Urinary bladder (tissue), 4 donors: ENCODE data around the gene AKAP17A. TPM values are rescaled to one million over a fixed set of nuclear protein-coding genes. Genes with fewer than 3 reads are reported as not detected.
"Not testable (repeated sequence)": the region's sequence is repeated elsewhere in the genome, so short reads cannot be mapped to it uniquely, and the experiment has no call there.

Experiments
- DNase-seq: peaks from one replicate; pipeline ENCODE4 v3.0.0-alpha.2; 2015; ENCODE audit errors: extremely low spot score
- H3K27ac ChIP-seq: one replicate; pipeline ENCODE4 v1.5.1; 2013; ENCODE audit warnings: low read depth, mild to moderate bottlenecking, moderate library complexity
- H3K36me3 ChIP-seq: one replicate; pipeline ENCODE4 v1.6.1; 2013; ENCODE audit warnings: mild to moderate bottlenecking, moderate library complexity; ENCODE audit not compliant: insufficient read depth
- H3K4me1 ChIP-seq: one replicate; pipeline ENCODE4 v1.6.1; 2013; ENCODE audit warnings: mild to moderate bottlenecking, moderate library complexity; ENCODE audit not compliant: insufficient read depth
- H3K4me3 ChIP-seq: one replicate; pipeline ENCODE4 v1.5.1; 2013; ENCODE audit warnings: low read depth, low read length
- WGBS: extraction: QIAGEN DNeasy Blood & Tissue Kit; methylation state at CpG from one replicate; pipeline ENCODE4 v1.1.7; 2013; 5-methylcytosine and 5-hydroxymethylcytosine counted together
- polyA plus RNA-seq: library from polyadenylated mRNA; stranded (reverse); fragments of 200-250 nt; gene quantifications from one replicate; pipeline ENCODE4 v1.2.3, GENCODE V29; 2013
- total RNA-seq: library from RNA; depleted of rRNA; stranded (reverse); fragments of >200 nt; gene quantifications from one replicate; pipeline ENCODE4 v1.2.3, GENCODE V29; 2014
- donor health status: healthy with polysubstance abuse.
- donor health status: healthy.

Gene AKAP17A
- total RNA-seq (19.1 TPM), polyA plus RNA-seq (39.1 TPM)

- Histone ChIP-seq H3K4me1 (peaks cover 2% of the 10 kb centered on the region), H3K36me3 (no peaks in the 10 kb centered on the region), H3K4me3 (peak within 1 kb of the TSS; percentile 99), H3K27ac (peak within 1 kb of the TSS; percentile 86)
- 1% methylated on average over 66 of the region's 66 CpGs for WGBS
- DNase-seq, result peak; percentile 82
Measured at GRCh38 chrX:1591102-1591862, at the start of gene AKAP17A. Gene AKAP17A, plus strand, starts transcription at chrX:1591604. Its CDS starts 1,859 bp downstream, at chrX:1593463.

- Histone ChIP-seq H3K36me3 (no peaks in the 10 kb centered on the region), H3K4me3 (no peak overlapping the region), H3K27ac (no peak overlapping the region), H3K4me1 (no peaks in the 10 kb centered on the region)
- WGBS, result 92% methylated on average over 22 of the region's 22 CpGs
- no peak for DNase-seq
Measured at GRCh38 chrX:1542994-1543725, 48.2 kb upstream of the AKAP17A start.

DNA sequence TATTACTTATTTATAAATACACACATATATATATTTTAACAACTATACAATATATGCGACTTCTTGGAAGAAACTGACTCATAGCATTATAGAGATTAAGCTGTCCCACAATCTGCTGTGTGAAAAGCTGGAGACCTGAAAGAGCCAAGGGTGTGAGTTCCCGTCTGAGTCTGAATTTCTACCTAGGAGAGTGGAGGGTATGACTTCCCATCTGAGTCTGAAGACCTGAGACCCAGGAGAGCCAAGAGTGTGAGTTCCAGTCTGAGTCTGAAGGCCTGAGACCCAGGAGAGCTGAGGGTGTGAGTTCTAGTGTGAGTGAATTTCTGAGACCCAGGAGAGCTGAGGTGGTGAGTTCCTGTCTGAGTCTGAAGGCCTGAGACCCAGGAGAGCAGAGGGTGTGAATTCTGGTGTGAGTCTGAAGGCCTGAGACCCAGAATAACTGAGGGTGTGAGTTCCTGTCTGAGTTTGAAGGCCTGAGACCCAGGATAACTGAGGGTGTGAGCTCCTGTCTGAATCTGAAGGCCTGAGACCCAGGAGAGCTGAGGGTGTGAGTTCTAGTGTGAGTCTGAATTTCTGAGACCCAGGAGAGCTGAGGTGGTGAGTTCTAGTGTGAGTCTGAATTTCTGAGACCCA is 45.5 kb upstream of the AKAP17A start:
- Histone ChIP-seq H3K4me3 (no peak overlapping the region), H3K4me1 (no peaks in the 10 kb centered on the region), H3K36me3 (no peaks in the 10 kb centered on the region), H3K27ac (no peak overlapping the region)
- WGBS, result 67% methylated on average over 2 of the region's 2 CpGs
- DNase-seq, result no peak

- 70% methylated on average over 18 of the region's 18 CpGs for WGBS
- Histone ChIP-seq H3K4me3 (no peak overlapping the region), H3K36me3 (no peaks in the 10 kb centered on the region), H3K27ac (no peak overlapping the region), H3K4me1 (no peaks in the 10 kb centered on the region)
- DNase-seq, result no peak
Measured at GRCh38 chrX:1546691-1547251, 44.6 kb upstream of the AKAP17A start.

GRCh38 chrX:1551959-1552546 is 39.4 kb upstream of the AKAP17A start:
- no peaks in the 10 kb centered on the region for H3K4me1 ChIP-seq
- WGBS, result 92% methylated on average over 3 of the region's 3 CpGs
- no peak for DNase-seq
- H3K36me3 ChIP-seq, result no peaks in the 10 kb centered on the region
- no peak overlapping the region for H3K27ac ChIP-seq
- no peak overlapping the region for H3K4me3 ChIP-seq

- 84% methylated on average over 19 of the region's 19 CpGs for WGBS
- no peak for DNase-seq
- Histone ChIP-seq H3K4me1 (no peaks in the 10 kb centered on the region), H3K36me3 (no peaks in the 10 kb centered on the region), H3K4me3 (no peak overlapping the region), H3K27ac (no peak overlapping the region)
Measured at GRCh38 chrX:1554469-1555210, 36.8 kb upstream of the AKAP17A start.

GRCh38 chrX:1555370-1555769 is 36.0 kb upstream of the AKAP17A start:
- no peak for DNase-seq
- H3K27ac ChIP-seq, result no peak overlapping the region
- H3K4me3 ChIP-seq, result no peak overlapping the region
- H3K36me3 ChIP-seq, result no peaks in the 10 kb centered on the region
- 89% methylated on average over 6 of the region's 6 CpGs for WGBS
- H3K4me1 ChIP-seq, result no peaks in the 10 kb centered on the region

DNA sequence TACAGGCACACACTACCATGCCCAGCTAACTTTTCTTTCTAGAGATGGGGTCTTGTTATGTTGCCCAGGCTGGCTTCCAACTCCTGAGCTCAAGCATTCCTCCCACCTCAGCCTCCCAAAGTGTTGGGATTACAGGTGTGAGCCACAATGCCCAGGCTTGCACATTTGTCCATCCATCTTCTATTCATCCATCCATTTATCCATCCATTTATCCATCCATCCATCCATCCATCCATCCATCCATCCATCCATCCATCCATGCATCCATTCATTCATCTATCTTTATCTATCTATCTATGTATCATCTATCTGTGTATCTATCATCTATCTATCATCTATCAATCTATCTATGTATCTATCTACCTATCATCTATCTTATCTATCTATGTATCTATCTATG is 34.0 kb upstream of the AKAP17A start:
- H3K27ac ChIP-seq, H3K36me3 ChIP-seq, DNase-seq, H3K4me3 ChIP-seq, H3K4me1 ChIP-seq: not testable (repeated sequence)

- 87% methylated on average over 13 of the region's 13 CpGs for WGBS
- Histone ChIP-seq H3K4me1 (no peaks in the 10 kb centered on the region), H3K4me3 (no peak overlapping the region), H3K27ac (no peak overlapping the region), H3K36me3 (no peaks in the 10 kb centered on the region)
- DNase-seq, result no peak
Measured at GRCh38 chrX:1558761-1559468, 32.5 kb upstream of the AKAP17A start.

- no peak overlapping the region for H3K4me3 ChIP-seq
- H3K27ac ChIP-seq, result no peak overlapping the region
- WGBS, result 68% methylated on average over 2 of the region's 2 CpGs
- DNase-seq, result no peak
- H3K36me3 ChIP-seq, result no peaks in the 10 kb centered on the region
- H3K4me1 ChIP-seq, result no peaks in the 10 kb centered on the region
Measured at GRCh38 chrX:1561164-1561563, 30.2 kb upstream of the AKAP17A start.

DNA sequence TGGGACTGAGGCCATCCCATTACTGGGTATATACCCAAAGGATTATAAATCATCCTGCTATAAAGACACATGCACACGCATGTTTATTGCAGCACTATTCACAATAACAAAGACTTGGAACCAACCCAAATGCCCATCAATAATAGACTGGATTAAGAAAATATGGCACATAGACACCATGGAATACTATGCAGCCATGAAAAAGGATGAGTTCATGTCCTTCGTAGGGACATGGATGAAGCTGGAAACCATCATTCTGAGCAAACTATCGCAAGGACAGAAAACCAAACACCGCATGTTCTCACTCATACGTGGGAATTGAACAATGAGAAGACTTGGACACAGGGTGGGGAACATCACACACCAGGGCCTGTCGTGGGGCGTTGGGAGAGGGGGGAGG is 27.3 kb upstream of the AKAP17A start:
- not testable (repeated sequence) for DNase-seq, H3K4me1 ChIP-seq, H3K27ac ChIP-seq, H3K4me3 ChIP-seq, H3K36me3 ChIP-seq
- WGBS, result 85% methylated on average over 7 of the region's 7 CpGs

- H3K4me1 ChIP-seq, result no peaks in the 10 kb centered on the region
- no peak overlapping the region for H3K4me3 ChIP-seq
- 19% methylated on average over 10 of the region's 10 CpGs for WGBS
- DNase-seq, result no peak
- no peaks in the 10 kb centered on the region for H3K36me3 ChIP-seq
- no peak overlapping the region for H3K27ac ChIP-seq
Measured at GRCh38 chrX:1564750-1565683, 26.4 kb upstream of the AKAP17A start.
